Activated CD4-positive, alpha-beta T cell treated with anti-CD3 and anti-CD28 coated beads, Interleukin-2, amount 50 U/mL, for 1 hour (primary cell): ENCODE results near the gene SLC6A15.

Experiments
- DNase-seq: peaks from one replicate; pipeline ENCODE4 v3.0.0-alpha.2; 2020

The SLC6A15 gene

GRCh38 chr12:84874125-84874824 lies 38.3 kb downstream of the SLC6A15 start:
- no peak for DNase-seq

GRCh38 chr12:84862186-84862585 lies 50.4 kb downstream of the SLC6A15 start:
- DNase-seq: no peak

- DNase-seq: no peak
These were observed 51.9 kb downstream of the SLC6A15 start for GRCh38 chr12:84860718-84861117.

- DNase-seq: no peak
These were observed 53.8 kb downstream of the SLC6A15 start for GRCh38 chr12:84858796-84859195.

GRCh38 chr12:84857525-84858208 lies 54.9 kb downstream of the SLC6A15 start:
- DNase-seq: no peak

- DNase-seq: no peak
These were observed 56.3 kb downstream of the SLC6A15 start for GRCh38 chr12:84856156-84856900.

GRCh38 chr12:84843593-84844144 lies 68.9 kb downstream of the SLC6A15 start:
- DNase-seq: no peak

GRCh38 chr12:84842406-84843013 lies 70.1 kb downstream of the SLC6A15 start:
- no peak for DNase-seq

- no peak for DNase-seq
These were observed 71.0 kb downstream of the SLC6A15 start for GRCh38 chr12:84841591-84841990.

GRCh38 chr12:84840356-84840755 lies 72.2 kb downstream of the SLC6A15 start:
- DNase-seq: no peak

- DNase-seq: no peak
These were observed 85.7 kb downstream of the SLC6A15 start for GRCh38 chr12:84826925-84827324.

GRCh38 chr12:84825149-84825548 lies 87.5 kb downstream of the SLC6A15 start:
- DNase-seq: no peak

- no peak for DNase-seq
These were observed 90.1 kb downstream of the SLC6A15 start for GRCh38 chr12:84822525-84822924.

- no peak for DNase-seq
These were observed 95.5 kb downstream of the SLC6A15 start for GRCh38 chr12:84816916-84817695.

- DNase-seq: no peak
These were observed 97.8 kb downstream of the SLC6A15 start for GRCh38 chr12:84814664-84815245.

- no peak for DNase-seq
These were observed 98.6 kb downstream of the SLC6A15 start for GRCh38 chr12:84813780-84814663.

GRCh38 chr12:84811291-84811690 lies 101.3 kb downstream of the SLC6A15 start:
- DNase-seq: no peak

- DNase-seq: no peak
These were observed 102.0 kb downstream of the SLC6A15 start for GRCh38 chr12:84810611-84811010.
